OCI-LY1 (cell line): Measurements from ENCODE around the gene JAM3.

Experiments used
- CTCF ChIP-seq: fragments of 200-600 bp; sonication (generic), shearing (Covaris generic); IDR thresholded peaks from 2 replicates; pipeline ENCODE4 v1.5.1; 2017; ENCODE audit warnings: mild to moderate bottlenecking, antibody characterized with exemption, low read length, moderate library complexity, mixed read lengths
- EZH2 ChIP-seq: fragments of 200-600 bp; sonication (generic), shearing (Covaris generic); IDR thresholded peaks from 2 replicates; pipeline ENCODE4 v1.8.0; 2017; ENCODE audit warnings: borderline replicate concordance, mixed run types, mild to moderate bottlenecking, antibody characterized with exemption, low read length, moderate library complexity, mixed read lengths

DNA sequence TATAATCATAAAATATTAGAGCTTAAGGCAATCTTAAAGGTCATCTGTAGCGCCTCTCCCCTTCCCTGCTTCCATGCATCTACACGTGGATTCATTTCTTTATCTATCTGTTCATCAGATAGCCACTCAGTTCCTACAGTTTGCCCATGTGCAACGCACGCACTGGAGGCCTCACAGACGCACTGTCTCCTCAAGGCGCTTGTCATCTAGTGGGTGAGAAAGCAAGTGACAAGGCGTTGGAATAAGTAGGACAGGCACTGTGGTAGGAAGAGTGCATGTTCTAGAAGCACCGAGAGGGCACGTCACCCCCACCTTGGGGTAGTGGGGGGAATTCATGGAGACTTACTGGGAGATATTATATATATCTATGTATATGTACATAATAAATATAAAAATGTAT is 20.8 kb upstream of the JAM3 start:
- TF ChIP-seq CTCF: no peak
- TF ChIP-seq EZH2: no peak
